Epithelial cell of proximal tubule (primary cell): ENCODE measurements around the gene C8G. TPM values are rescaled to one million over a fixed set of nuclear protein-coding genes. Genes with fewer than 3 reads are reported as not detected.

Experiments
- DNase-seq: peaks from one replicate; pipeline ENCODE4 v3.0.0-alpha.2; 2011; ENCODE audit warnings: low read depth
- H3K4me3 ChIP-seq: 2 replicates; pipeline ENCODE4 v1.5.1; 2011; ENCODE audit warnings: low read depth, mild to moderate bottlenecking, low read length
- CTCF ChIP-seq: conservative IDR thresholded peaks from 2 replicates; pipeline ENCODE4 v1.5.1; 2012; ENCODE audit warnings: low read depth, mild to moderate bottlenecking, low read length
- total RNA-seq: library from RNA; depleted of rRNA; stranded (reverse); fragments of >200 nt; gene quantifications from 2 replicates; pipeline ENCODE4 v1.2.3, GENCODE V29; 2015

Gene C8G
- total RNA-seq, 1 donor from 2014 or later = not detected

GRCh38 chr9:136970361-136970760, 25.3 kb downstream of the C8G start:
- no peak for DNase-seq
- TF ChIP-seq CTCF = no peak
- H3K4me3 ChIP-seq = no peak overlapping the region

- no peak for TF ChIP-seq CTCF
- DNase-seq = no peak
- H3K4me3 ChIP-seq = no peak overlapping the region
Observed at GRCh38 chr9:136971746-136972145, 26.7 kb downstream of the C8G start.

- H3K4me3 ChIP-seq = no peak overlapping the region
- no peak for DNase-seq
- TF ChIP-seq CTCF = no peak
Observed at GRCh38 chr9:136972335-136972734, 27.3 kb downstream of the C8G start.

GRCh38 chr9:136972743-136973142, 27.7 kb downstream of the C8G start:
- no peak for TF ChIP-seq CTCF
- H3K4me3 ChIP-seq = no peak overlapping the region
- DNase-seq = no peak

- H3K4me3 ChIP-seq = no peak overlapping the region
- TF ChIP-seq CTCF = no peak
- no peak for DNase-seq
Observed at GRCh38 chr9:136973618-136974617, 28.9 kb downstream of the C8G start.

- no peak for TF ChIP-seq CTCF
- no peak for DNase-seq
- H3K4me3 ChIP-seq = no peak overlapping the region
Observed at GRCh38 chr9:136974817-136975535, 29.9 kb downstream of the C8G start.
